Central memory CD4-positive, alpha-beta T cell (primary cell): Measurements from ENCODE around the gene AOC2.

Source experiments
- DNase-seq: peaks from one replicate; pipeline ENCODE4 v3.0.0; 2022
- total RNA-seq, 3 experiments: gene quantifications; one replicate each; lab custom pipeline; 2026; lab: John Stamatoyannopoulos, UW

Gene AOC2
- total RNA-seq: 1.8 to 2.7 (median 2.4) reads per million in 3 experiments

- no peak for DNase-seq
Measured at GRCh38 chr17:42844271-42844670, at the start of gene AOC2. Gene AOC2, plus strand, starts transcription at chr17:42844580. Its CDS starts 47 bp downstream, at chr17:42844627.

GRCh38 chr17:42795061-42795460, 49.3 kb upstream of the AOC2 start:
- DNase-seq: no peak

GRCh38 chr17:42795465-42795864, 48.9 kb upstream of the AOC2 start:
- no peak for DNase-seq

- DNase-seq: no peak
Measured at GRCh38 chr17:42796066-42796758, 48.2 kb upstream of the AOC2 start.

- DNase-seq: no peak
Measured at GRCh38 chr17:42797067-42798007, 47.0 kb upstream of the AOC2 start.

- no peak for DNase-seq
Measured at GRCh38 chr17:42798011-42798382, 46.4 kb upstream of the AOC2 start.

- peak; percentile 56 for DNase-seq
Measured at GRCh38 chr17:42798383-42799380, 45.7 kb upstream of the AOC2 start, which contains the start of the genes CNTD1 and COA3. Gene CNTD1, plus strand, starts transcription at chr17:42798861. Its CDS starts 207 bp downstream, at chr17:42799068. Gene COA3, minus strand, starts transcription at chr17:42798704. Its CDS starts 23 bp downstream, at chr17:42798681.

- no peak for DNase-seq
Measured at GRCh38 chr17:42803074-42803883, 41.1 kb upstream of the AOC2 start.

- DNase-seq: no peak
Measured at GRCh38 chr17:42804918-42805367, 39.4 kb upstream of the AOC2 start.

- DNase-seq: no peak
Measured at GRCh38 chr17:42806249-42806648, 38.1 kb upstream of the AOC2 start.

- DNase-seq: no peak
Measured at GRCh38 chr17:42809250-42809649, 35.1 kb upstream of the AOC2 start.

- no peak for DNase-seq
Measured at GRCh38 chr17:42814633-42815399, 29.6 kb upstream of the AOC2 start.

- DNase-seq: no peak
Measured at GRCh38 chr17:42817866-42818265, 26.5 kb upstream of the AOC2 start.

GRCh38 chr17:42818379-42818778, 26.0 kb upstream of the AOC2 start:
- no peak for DNase-seq

GRCh38 chr17:42819939-42820535, 24.3 kb upstream of the AOC2 start:
- DNase-seq: peak; percentile 34

- DNase-seq: no peak
Measured at GRCh38 chr17:42821176-42821575, 23.2 kb upstream of the AOC2 start.

GRCh38 chr17:42827472-42827871, 16.9 kb upstream of the AOC2 start:
- no peak for DNase-seq

- DNase-seq: no peak
Measured at GRCh38 chr17:42830971-42831370, 13.4 kb upstream of the AOC2 start.

GRCh38 chr17:42832213-42832933, 12.0 kb upstream of the AOC2 start:
- DNase-seq: no peak
